ENCODE data around the gene AKAP6. TPM values are rescaled to one million over a fixed set of nuclear protein-coding genes. Genes with fewer than 3 reads are reported as not detected.
A peak's percentile ranks its signal among the peaks of the same experiment; 100 is the strongest.
"Not testable (repeated sequence)": the region's sequence is repeated elsewhere in the genome, so short reads cannot be mapped to it uniquely, and the experiment has no call there.

Gene AKAP6
- total RNA-seq, 1 donor from 2014 or later, result 5.1 TPM

GRCh38 chr14:32583427-32583826, 254.3 kb downstream of the AKAP6 start:
- not testable (repeated sequence) for DNase-seq (ENCODE audit: low read depth)

- DNase-seq (ENCODE audit: low read depth), result no peak
Measured at GRCh38 chr14:32584079-32584478, 255.0 kb downstream of the AKAP6 start.

GRCh38 chr14:32587461-32587860, 258.4 kb downstream of the AKAP6 start:
- DNase-seq (ENCODE audit: low read depth), result no peak

GRCh38 chr14:32588448-32589320, 259.6 kb downstream of the AKAP6 start:
- peak; percentile 61 for DNase-seq (ENCODE audit: low read depth)

GRCh38 chr14:32590157-32590556, 261.1 kb downstream of the AKAP6 start:
- DNase-seq (ENCODE audit: low read depth), result no peak

- DNase-seq (ENCODE audit: low read depth), result peak; percentile 69
Measured at GRCh38 chr14:32593290-32593942, 264.3 kb downstream of the AKAP6 start.

GRCh38 chr14:32594766-32595165, 265.7 kb downstream of the AKAP6 start:
- no peak for DNase-seq (ENCODE audit: low read depth)

- DNase-seq (ENCODE audit: low read depth), result no peak
Measured at GRCh38 chr14:32595497-32595896, 266.4 kb downstream of the AKAP6 start.

GRCh38 chr14:32596390-32596789, 267.3 kb downstream of the AKAP6 start:
- no peak for DNase-seq (ENCODE audit: low read depth)

GRCh38 chr14:32597771-32598170, 268.7 kb downstream of the AKAP6 start:
- DNase-seq (ENCODE audit: low read depth), result no peak

GRCh38 chr14:32601069-32601468, 272.0 kb downstream of the AKAP6 start:
- DNase-seq (ENCODE audit: low read depth), result no peak

- no peak for DNase-seq (ENCODE audit: low read depth)
Measured at GRCh38 chr14:32601906-32602305, 272.8 kb downstream of the AKAP6 start.

- DNase-seq (ENCODE audit: low read depth), result no peak
Measured at GRCh38 chr14:32602699-32603098, 273.6 kb downstream of the AKAP6 start.

- DNase-seq (ENCODE audit: low read depth), result no peak
Measured at GRCh38 chr14:32603992-32604565, 275.0 kb downstream of the AKAP6 start.

- DNase-seq (ENCODE audit: low read depth), result peak; percentile 86
Measured at GRCh38 chr14:32606301-32606700, 277.2 kb downstream of the AKAP6 start.

- DNase-seq (ENCODE audit: low read depth), result no peak
Measured at GRCh38 chr14:32607399-32607798, 278.3 kb downstream of the AKAP6 start.

GRCh38 chr14:32608857-32609256, 279.8 kb downstream of the AKAP6 start:
- peak; percentile 68 for DNase-seq (ENCODE audit: low read depth)

GRCh38 chr14:32609388-32609787, 280.3 kb downstream of the AKAP6 start:
- no peak for DNase-seq (ENCODE audit: low read depth)

- DNase-seq (ENCODE audit: low read depth), result peak; percentile 76
Measured at GRCh38 chr14:32611752-32612151, 282.7 kb downstream of the AKAP6 start.

GRCh38 chr14:32618991-32619390, 289.9 kb downstream of the AKAP6 start:
- no peak for DNase-seq (ENCODE audit: low read depth)

GRCh38 chr14:32620303-32620702, 291.2 kb downstream of the AKAP6 start:
- DNase-seq (ENCODE audit: low read depth), result no peak

GRCh38 chr14:32620724-32621123, 291.6 kb downstream of the AKAP6 start:
- DNase-seq (ENCODE audit: low read depth), result no peak

GRCh38 chr14:32621585-32621984, 292.5 kb downstream of the AKAP6 start:
- no peak for DNase-seq (ENCODE audit: low read depth)

Measured in renal cortical epithelial cell (primary cell).